Skin epidermis (tissue), 12 donors: ENCODE results near the gene PSMD11.
"Not testable (repeated sequence)": the region's sequence is repeated elsewhere in the genome, so short reads cannot be mapped to it uniquely, and the experiment has no call there.

ENCODE experiments used
- H3K27ac ChIP-seq, 21 experiments: fragments of 200-600 bp; sonication (generic) in 11 of 21; one replicate each; pipeline ENCODE4 v1.5.0; 2020; ENCODE audit warnings: mild to moderate bottlenecking in 3 of 21, inconsistent platforms in 2 of 21, moderate library complexity in 2 of 21
- H3K4me3 ChIP-seq, 7 experiments: fragments of 200-600 bp; sonication (generic) in 2 of 7; one replicate each; pipeline ENCODE4 v1.5.0; 2020; ENCODE audit warnings: inconsistent platforms in 2 of 7, mild to moderate bottlenecking in 2 of 7, moderate library complexity in 1 of 7

Gene PSMD11

DNA sequence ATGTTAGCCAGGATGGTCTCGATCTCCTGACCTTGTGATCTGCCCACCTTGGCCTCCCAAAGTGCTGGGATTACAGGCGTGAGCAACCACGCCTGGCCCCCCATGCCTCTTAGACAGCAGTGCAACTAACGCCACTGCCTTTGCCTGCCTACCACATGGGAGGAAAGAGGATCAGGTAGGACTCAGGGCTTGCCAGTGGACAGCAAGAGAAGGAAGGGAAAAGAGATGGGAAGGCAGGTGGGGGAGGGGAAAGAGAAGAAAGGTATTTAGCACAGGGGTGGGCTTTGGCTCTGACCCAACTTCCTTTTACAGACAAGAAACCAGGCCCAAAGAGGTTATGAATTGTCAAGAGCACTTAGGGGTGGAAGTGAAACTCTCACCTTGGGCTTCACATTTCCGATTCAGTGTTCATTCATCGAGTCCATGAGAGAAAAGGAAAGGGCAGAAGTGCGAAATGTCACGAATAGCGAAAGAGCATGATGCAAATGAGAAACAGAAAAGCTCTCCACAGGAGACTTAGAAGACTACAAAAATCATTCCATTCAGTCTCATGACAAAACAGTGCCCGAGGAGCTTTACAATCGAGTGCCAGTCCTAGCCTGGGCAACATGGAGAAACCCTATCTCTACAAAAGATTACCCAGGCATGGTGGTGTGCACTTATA, 78.8 kb downstream of the PSMD11 start:
- Histone ChIP-seq H3K27ac (peak overlapping the region in 1 of 21 experiments; percentile 27), H3K4me3 (no peak overlapping the region)

DNA sequence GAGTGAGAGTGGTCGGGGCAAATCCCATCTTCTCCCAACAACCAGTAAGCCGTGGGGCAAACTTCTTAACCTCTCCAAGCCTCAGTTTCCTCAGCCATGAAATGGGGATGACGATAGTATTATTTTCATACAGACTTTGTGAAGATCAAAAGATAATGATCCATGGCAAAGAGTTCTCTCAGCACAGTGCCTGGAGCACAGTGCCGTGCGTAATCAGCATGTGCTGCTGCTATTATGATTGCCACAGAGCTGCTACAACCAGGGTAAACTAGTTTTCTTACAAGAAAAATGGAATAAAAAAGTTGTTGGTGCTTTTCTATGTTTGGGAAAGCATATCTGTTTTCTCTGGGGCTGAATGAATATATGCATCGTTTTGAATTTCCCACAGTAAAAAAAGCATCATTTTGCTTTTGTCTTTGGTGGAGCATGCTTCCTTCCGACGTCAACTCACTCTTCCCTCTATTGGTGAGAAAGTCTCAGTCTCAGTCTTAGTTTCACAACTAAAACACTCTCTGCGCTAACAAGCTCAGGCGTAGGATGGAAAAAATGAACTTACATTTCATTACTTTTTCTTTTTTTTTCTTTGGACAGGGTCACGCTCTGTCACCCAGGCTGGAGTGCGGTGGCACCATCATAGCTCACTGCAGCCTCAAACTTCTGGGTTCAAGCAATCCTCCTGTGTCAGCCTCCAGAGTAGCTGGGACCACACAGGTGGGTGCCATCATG, 79.7 kb downstream of the PSMD11 start:
- no peak overlapping the region for H3K4me3 ChIP-seq
- peak overlapping the region in 1 of 21 experiments; percentile 27 for H3K27ac ChIP-seq

DNA sequence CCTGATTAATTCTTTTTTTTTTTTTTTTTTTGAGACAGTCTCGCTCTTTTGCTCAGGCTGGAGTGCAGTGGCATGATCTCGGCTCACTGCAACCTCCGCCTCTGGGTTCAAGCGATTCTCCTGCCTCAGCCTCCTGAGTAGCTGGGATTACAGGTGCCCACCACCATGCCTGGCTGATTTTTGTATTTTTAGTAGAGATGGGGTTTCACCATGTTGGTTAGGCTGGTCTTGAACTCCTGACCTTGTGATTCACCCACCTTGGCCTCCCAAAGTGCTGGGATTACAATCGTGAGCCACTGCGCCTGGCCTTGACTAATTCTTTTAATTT, 80.2 kb downstream of the PSMD11 start:
- not testable (repeated sequence) for H3K27ac ChIP-seq, H3K4me3 ChIP-seq

GRCh38 chr17:32525122-32525521, 80.8 kb downstream of the PSMD11 start:
- no peak overlapping the region for H3K27ac ChIP-seq
- H3K4me3 ChIP-seq = no peak overlapping the region

GRCh38 chr17:32527146-32527545, 82.8 kb downstream of the PSMD11 start:
- Histone ChIP-seq H3K27ac (no peak overlapping the region), H3K4me3 (no peak overlapping the region)

DNA sequence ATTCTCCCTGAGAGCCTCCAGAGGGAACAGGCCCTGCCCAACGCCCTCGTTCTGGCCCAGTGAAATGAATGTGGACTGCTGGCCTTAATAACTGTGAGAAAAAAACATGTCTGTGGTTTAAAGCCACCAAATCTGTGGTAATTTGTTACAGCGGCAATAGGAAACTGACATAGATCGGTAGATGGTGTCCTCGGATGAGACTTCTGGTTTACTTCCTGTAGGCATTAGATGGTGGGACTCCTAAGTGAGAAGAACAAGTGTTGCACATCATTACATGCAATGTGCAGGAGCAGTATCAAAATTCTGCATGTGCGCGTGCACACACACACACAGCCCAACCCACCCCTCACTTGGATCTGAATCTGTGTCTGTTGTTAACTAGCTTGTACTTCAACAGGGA, 84.5 kb downstream of the PSMD11 start:
- H3K27ac ChIP-seq = peak overlapping the region in 3 of 21 experiments; percentile 35 to 61 (median 54)

GRCh38 chr17:32529604-32530003, 85.3 kb downstream of the PSMD11 start:
- H3K4me3 ChIP-seq = no peak overlapping the region
- H3K27ac ChIP-seq = peak overlapping the region in 2 of 21 experiments; percentile 35 to 54

More for the DNA sequence above, 84.5 kb downstream of the PSMD11 start:
- H3K4me3 ChIP-seq = no peak overlapping the region
